DMS53 (cell line): ENCODE results near the gene TTC33.

ENCODE experiments used
- DNase-seq: peaks from one replicate; lab custom pipeline; 2025; lab: John Stamatoyannopoulos, UW

TTC33 gene

GRCh38 chr5:40514976-40515375 is 240.8 kb downstream of the TTC33 start:
- no peak for DNase-seq

- DNase-seq: no peak
Observed at GRCh38 chr5:40511801-40512200, 244.0 kb downstream of the TTC33 start.

GRCh38 chr5:40507095-40507494 is 248.7 kb downstream of the TTC33 start:
- DNase-seq: no peak

- DNase-seq: no peak
Observed at GRCh38 chr5:40505031-40505430, 250.7 kb downstream of the TTC33 start.

GRCh38 chr5:40503439-40503838 is 252.3 kb downstream of the TTC33 start:
- no peak for DNase-seq

- no peak for DNase-seq
Observed at GRCh38 chr5:40502736-40503135, 253.0 kb downstream of the TTC33 start.

GRCh38 chr5:40501711-40502444 is 253.9 kb downstream of the TTC33 start:
- no peak for DNase-seq

- no peak for DNase-seq
Observed at GRCh38 chr5:40499518-40500273, 256.1 kb downstream of the TTC33 start.

- DNase-seq: no peak
Observed at GRCh38 chr5:40499007-40499406, 256.8 kb downstream of the TTC33 start.

- no peak for DNase-seq
Observed at GRCh38 chr5:40497573-40497972, 258.2 kb downstream of the TTC33 start.

- no peak for DNase-seq
Observed at GRCh38 chr5:40495237-40495635, 260.5 kb downstream of the TTC33 start.

GRCh38 chr5:40494631-40495236 is 261.0 kb downstream of the TTC33 start:
- DNase-seq: no peak

GRCh38 chr5:40492056-40492455 is 263.7 kb downstream of the TTC33 start:
- DNase-seq: no peak

- DNase-seq: no peak
Observed at GRCh38 chr5:40491644-40492043, 264.1 kb downstream of the TTC33 start.

GRCh38 chr5:40490464-40491111 is 265.2 kb downstream of the TTC33 start:
- DNase-seq: no peak

- DNase-seq: no peak
Observed at GRCh38 chr5:40489421-40489820, 266.3 kb downstream of the TTC33 start.

- DNase-seq: no peak
Observed at GRCh38 chr5:40486437-40487275, 269.1 kb downstream of the TTC33 start.

- DNase-seq: no peak
Observed at GRCh38 chr5:40485021-40485998, 270.5 kb downstream of the TTC33 start.

- no peak for DNase-seq
Observed at GRCh38 chr5:40484495-40484894, 271.3 kb downstream of the TTC33 start.

- DNase-seq: no peak
Observed at GRCh38 chr5:40483316-40483715, 272.4 kb downstream of the TTC33 start.
